GM19468 (cell line): ENCODE measurements around the gene SFN.
"Not testable (repeated sequence)": the region's sequence is repeated elsewhere in the genome, so short reads cannot be mapped to it uniquely, and the experiment has no call there.

Experiments used
- ATAC-seq: cut with Tn5 transposase; IDR thresholded peaks from one replicate; pipeline ENCODE4 v1.9.1; 2021; ENCODE audit warnings: mild to moderate bottlenecking, moderate library complexity, moderate number of reproducible peaks; ENCODE audit not compliant: unreplicated experiment; ENCODE audit errors: extremely low read depth

The SFN gene

GRCh38 chr1:26861286-26861701 is 1.7 kb upstream of the SFN start:
- ATAC-seq: no peak

- no peak for ATAC-seq
Observed at GRCh38 chr1:26861889-26862378, 1.0 kb upstream of the SFN start.

- ATAC-seq: no peak
Observed at GRCh38 chr1:26863685-26864077, 732 bp downstream of the SFN start.

- peak; percentile 95 for ATAC-seq
Observed at GRCh38 chr1:26864610-26865480, 1.9 kb downstream of the SFN start.

GRCh38 chr1:26873097-26873496 is 10.1 kb downstream of the SFN start:
- not testable (repeated sequence) for ATAC-seq

GRCh38 chr1:26874896-26875295 is 11.9 kb downstream of the SFN start:
- no peak for ATAC-seq

- no peak for ATAC-seq
Observed at GRCh38 chr1:26877326-26877725, 14.4 kb downstream of the SFN start.

- ATAC-seq: no peak
Observed at GRCh38 chr1:26879793-26880192, 16.8 kb downstream of the SFN start.

GRCh38 chr1:26881611-26882010 is 18.7 kb downstream of the SFN start:
- ATAC-seq: not testable (repeated sequence)

GRCh38 chr1:26882696-26883463 is 19.9 kb downstream of the SFN start:
- ATAC-seq: no peak

GRCh38 chr1:26887125-26887524 is 24.2 kb downstream of the SFN start:
- ATAC-seq: no peak

- ATAC-seq: no peak
Observed at GRCh38 chr1:26888231-26888630, 25.3 kb downstream of the SFN start.

- ATAC-seq: no peak
Observed at GRCh38 chr1:26889551-26890466, 26.9 kb downstream of the SFN start, which contains the start of gene GPN2. GPN2 (minus strand) TSS chr1:26890283; CDS start chr1:26890096, 187 bp downstream.

- no peak for ATAC-seq
Observed at GRCh38 chr1:26890467-26890796, 27.5 kb downstream of the SFN start.

GRCh38 chr1:26894263-26894662 is 31.3 kb downstream of the SFN start:
- ATAC-seq: no peak

GRCh38 chr1:26897351-26897750 is 34.4 kb downstream of the SFN start:
- ATAC-seq: no peak

- ATAC-seq: no peak
Observed at GRCh38 chr1:26900001-26900814, 37.3 kb downstream of the SFN start, which contains the start of gene GPATCH3. GPATCH3 (minus strand) TSS chr1:26900467; CDS start chr1:26900442, 25 bp downstream.

GRCh38 chr1:26900815-26901511 is 38.0 kb downstream of the SFN start:
- no peak for ATAC-seq
